ENCODE results near the gene OPRM1. TPM values are rescaled to one million over a fixed set of nuclear protein-coding genes. Genes with fewer than 3 reads are reported as not detected.

OPRM1 gene
- total RNA-seq, 1 experiment from 2014 or later, result not detected

- TF ChIP-seq ZBTB33 (IDR thresholded peaks at IDR 0.05; ENCODE audit: extremely low read depth, insufficient replicate concordance, low read length), result no peak
- TF ChIP-seq POLR2AphosphoS5 (IDR thresholded peaks at IDR 0.05; ENCODE audit: low read depth, low read length), result no peak
- no peak for TF ChIP-seq YY1 (IDR thresholded peaks at IDR 0.05; ENCODE audit: extremely low read depth, insufficient replicate concordance, low read depth, low read length)
- no peak for TF ChIP-seq EGR1 (IDR thresholded peaks at IDR 0.05; ENCODE audit: low read depth)
- no peak for TF ChIP-seq POLR2A (IDR thresholded peaks at IDR 0.05; ENCODE audit: borderline replicate concordance, extremely low read depth, insufficient read depth, insufficient read length)
- TF ChIP-seq FOSL1 (IDR thresholded peaks at IDR 0.05; ENCODE audit: low read depth), result no peak
- TF ChIP-seq SP1 (IDR thresholded peaks at IDR 0.05; ENCODE audit: low read depth), result no peak
- TF ChIP-seq, protein P1, sequence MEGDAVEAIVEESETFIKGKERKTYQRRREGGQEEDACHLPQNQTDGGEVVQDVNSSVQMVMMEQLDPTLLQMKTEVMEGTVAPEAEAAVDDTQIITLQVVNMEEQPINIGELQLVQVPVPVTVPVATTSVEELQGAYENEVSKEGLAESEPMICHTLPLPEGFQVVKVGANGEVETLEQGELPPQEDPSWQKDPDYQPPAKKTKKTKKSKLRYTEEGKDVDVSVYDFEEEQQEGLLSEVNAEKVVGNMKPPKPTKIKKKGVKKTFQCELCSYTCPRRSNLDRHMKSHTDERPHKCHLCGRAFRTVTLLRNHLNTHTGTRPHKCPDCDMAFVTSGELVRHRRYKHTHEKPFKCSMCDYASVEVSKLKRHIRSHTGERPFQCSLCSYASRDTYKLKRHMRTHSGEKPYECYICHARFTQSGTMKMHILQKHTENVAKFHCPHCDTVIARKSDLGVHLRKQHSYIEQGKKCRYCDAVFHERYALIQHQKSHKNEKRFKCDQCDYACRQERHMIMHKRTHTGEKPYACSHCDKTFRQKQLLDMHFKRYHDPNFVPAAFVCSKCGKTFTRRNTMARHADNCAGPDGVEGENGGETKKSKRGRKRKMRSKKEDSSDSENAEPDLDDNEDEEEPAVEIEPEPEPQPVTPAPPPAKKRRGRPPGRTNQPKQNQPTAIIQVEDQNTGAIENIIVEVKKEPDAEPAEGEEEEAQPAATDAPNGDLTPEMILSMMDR (IDR thresholded peaks at IDR 0.05 in 2 of 3, conservative IDR thresholded peaks at IDR 0.05 in 1 of 3; ENCODE audit: borderline replicate concordance in 1 of 3, insufficient read depth in 1 of 3, low read depth in 2 of 3, low read length in 2 of 3), result no peak
- no peak for TF ChIP-seq EZH2 (IDR thresholded peaks at IDR 0.05)
- no peak for TF ChIP-seq SIN3A (IDR thresholded peaks at IDR 0.05; ENCODE audit: low read depth)
- no peak for TF ChIP-seq MAX (IDR thresholded peaks at IDR 0.05)
- no peak for TF ChIP-seq EZH2phosphoT487 (IDR thresholded peaks at IDR 0.05; ENCODE audit: borderline replicate concordance)
- no peak for TF ChIP-seq JUND (IDR thresholded peaks at IDR 0.05)
- TF ChIP-seq ZNF274 (IDR thresholded peaks at IDR 0.05; ENCODE audit: low read depth, low read length), result no peak
- TF ChIP-seq ZFX (IDR thresholded peaks at IDR 0.05), result no peak
- no peak for TF ChIP-seq CBX3 (IDR thresholded peaks at IDR 0.05; ENCODE audit: low read depth)
- TF ChIP-seq TCF7L2 (IDR thresholded peaks at IDR 0.05; ENCODE audit: borderline replicate concordance, extremely low read depth, insufficient read depth, insufficient read length), result no peak
- TF ChIP-seq SRF (IDR thresholded peaks at IDR 0.05; ENCODE audit: low read depth), result no peak
- Histone ChIP-seq H3K27ac (ENCODE audit: low read depth, low read length) (no peak overlapping the region), H3K36me3 (ENCODE audit: control insufficient read depth in 1 of 2, insufficient read depth in 2 of 2, low read length in 2 of 2) (no peaks in the 10 kb centered on the region), H3K9ac (ENCODE audit: low read length) (no peak overlapping the region), H2AFZ (ENCODE audit: low read depth, low read length, poor library complexity, severe bottlenecking) (no peak overlapping the region), H3K79me2 (ENCODE audit: insufficient read depth, low read length) (no peaks in the 10 kb centered on the region), H3K27me3 (ENCODE audit: insufficient read depth, low read length) (no peaks in the 10 kb centered on the region), H3K4me2 (ENCODE audit: low read length) (no peak overlapping the region), H3K4me1 (ENCODE audit: control insufficient read depth in 1 of 2, insufficient read depth in 2 of 2, low read length in 2 of 2) (no peaks in the 10 kb centered on the region), H3K9me2 (ENCODE audit: insufficient read depth) (no peaks in the 10 kb centered on the region), H3K9me3 (ENCODE audit: control insufficient read depth in 1 of 2, insufficient read depth in 1 of 2, low read depth in 1 of 2, low read length in 2 of 2) (no peaks in the 10 kb centered on the region), H4K20me1 (ENCODE audit: insufficient read depth) (no peaks in the 10 kb centered on the region), H3K4me3 (replicated peaks in 1 of 2; ENCODE audit: low read depth in 1 of 2, low read length in 2 of 2) (no peak overlapping the region)
- BruUV-seq (replicated peaks), result no TSS peak
- ChIA-PET POLR2A (no interaction called here), RAD21 (ENCODE audit: low non-redundant PET in 1 of 2, low total read pairs in 2 of 2, uncharacterized antibody in 2 of 2, unreplicated experiment in 2 of 2) (no interaction called here), CTCF (no interaction called here)
- DNase-seq (ENCODE audit: low read depth, low spot score) (no peak), ATAC-seq (no peak)
- intact Hi-C loops (cut with micrococcal nuclease), result no loop called here
Observed at GRCh38 chr6:154139892-154140291, 100.9 kb downstream of the OPRM1 start.
